Smooth muscle cell (in vitro differentiated cells): ENCODE data around the gene GJB2. TPM values are rescaled to one million over a fixed set of nuclear protein-coding genes. Genes with fewer than 3 reads are reported as not detected.
A peak's percentile ranks its signal among the peaks of the same experiment; 100 is the strongest.

Experiments
- DNase-seq: peaks from one replicate; lab custom pipeline; 2025; ENCODE audit not compliant: unreplicated experiment; lab: John Stamatoyannopoulos, UW
- H2AFZ ChIP-seq: fragments of 200-600 bp; sonication (generic); 2 replicates; pipeline ENCODE4 v1.6.0; 2016; ENCODE audit warnings: antibody characterized with exemption, low read depth, mild to moderate bottlenecking
- H3F3A ChIP-seq: fragments of 200-600 bp; sonication (generic); 2 replicates; pipeline ENCODE4 v1.6.0; 2017; ENCODE audit warnings: antibody characterized with exemption, low read depth
- H3K27ac ChIP-seq: fragments of 200-600 bp; sonication (generic); 2 replicates; pipeline ENCODE4 v1.5.1; 2016; ENCODE audit warnings: low read depth, mild to moderate bottlenecking
- H3K27me3 ChIP-seq: fragments of 200-600 bp; sonication (generic); 2 replicates; pipeline ENCODE4 v1.6.1; 2016; ENCODE audit warnings: low read depth, mild to moderate bottlenecking
- H3K36me3 ChIP-seq: fragments of 200-600 bp; sonication (generic); 2 replicates; pipeline ENCODE4 v1.5.1; 2016; ENCODE audit warnings: low read depth
- H3K4me1 ChIP-seq: fragments of 200-600 bp; sonication (generic); 2 replicates; pipeline ENCODE4 v1.5.1; 2016; ENCODE audit warnings: low read depth
- H3K4me2 ChIP-seq: fragments of 200-600 bp; sonication (generic); 2 replicates; pipeline ENCODE4 v1.6.0; 2016; ENCODE audit warnings: mild to moderate bottlenecking
- H3K4me3 ChIP-seq: fragments of 200-600 bp; sonication (generic); 2 replicates; pipeline ENCODE4 v1.5.1; 2016; ENCODE audit warnings: mild to moderate bottlenecking
- H3K79me2 ChIP-seq: fragments of 200-600 bp; sonication (generic); 2 replicates; pipeline ENCODE4 v1.6.0; 2016; ENCODE audit warnings: low read depth, mild to moderate bottlenecking
- H3K9ac ChIP-seq: fragments of 200-600 bp; sonication (generic); 2 replicates; pipeline ENCODE4 v1.6.0; 2016; ENCODE audit warnings: low read depth
- H3K9me3 ChIP-seq: fragments of 200-600 bp; sonication (generic); replicated peaks from 2 replicates; pipeline ENCODE4 v1.5.1; 2016; ENCODE audit warnings: low read depth
- H4K20me1 ChIP-seq: fragments of 200-600 bp; sonication (generic); 2 replicates; pipeline ENCODE4 v1.6.0; 2016; ENCODE audit warnings: low read depth
- WGBS: methylation state at CpG from one replicate; pipeline ENCODE4 v1.1.7; 2016; ENCODE audit warnings: low lambda C conversion rate; 5-methylcytosine and 5-hydroxymethylcytosine counted together
- polyA plus RNA-seq: library from polyadenylated mRNA; unstranded; fragments of >200 nt; fragmentation: Nextera tagmentation; extraction: Ambion mirVana; gene quantifications from 2 replicates; pipeline ENCODE4 v1.2.1, GENCODE V29; 2016
- total RNA-seq: library from RNA; depleted of rRNA; stranded (reverse); fragments of >200 nt; gene quantifications from 2 replicates; pipeline ENCODE4 v1.2.3, GENCODE V29; 2014
- TF ChIP-seq, protein P1 (sequence below): fragments of 200-600 bp; sonication (generic); IDR thresholded peaks from 2 replicates; pipeline ENCODE4 v1.5.1; 2017; ENCODE audit warnings: borderline replicate concordance, mild to moderate bottlenecking, antibody characterized with exemption; ENCODE audit not compliant: insufficient read depth, poor library complexity, severe bottlenecking

Gene GJB2
- total and polyA plus RNA-seq, 2 experiments from 2014 or later, result 42.9 to 115 TPM

DNA sequence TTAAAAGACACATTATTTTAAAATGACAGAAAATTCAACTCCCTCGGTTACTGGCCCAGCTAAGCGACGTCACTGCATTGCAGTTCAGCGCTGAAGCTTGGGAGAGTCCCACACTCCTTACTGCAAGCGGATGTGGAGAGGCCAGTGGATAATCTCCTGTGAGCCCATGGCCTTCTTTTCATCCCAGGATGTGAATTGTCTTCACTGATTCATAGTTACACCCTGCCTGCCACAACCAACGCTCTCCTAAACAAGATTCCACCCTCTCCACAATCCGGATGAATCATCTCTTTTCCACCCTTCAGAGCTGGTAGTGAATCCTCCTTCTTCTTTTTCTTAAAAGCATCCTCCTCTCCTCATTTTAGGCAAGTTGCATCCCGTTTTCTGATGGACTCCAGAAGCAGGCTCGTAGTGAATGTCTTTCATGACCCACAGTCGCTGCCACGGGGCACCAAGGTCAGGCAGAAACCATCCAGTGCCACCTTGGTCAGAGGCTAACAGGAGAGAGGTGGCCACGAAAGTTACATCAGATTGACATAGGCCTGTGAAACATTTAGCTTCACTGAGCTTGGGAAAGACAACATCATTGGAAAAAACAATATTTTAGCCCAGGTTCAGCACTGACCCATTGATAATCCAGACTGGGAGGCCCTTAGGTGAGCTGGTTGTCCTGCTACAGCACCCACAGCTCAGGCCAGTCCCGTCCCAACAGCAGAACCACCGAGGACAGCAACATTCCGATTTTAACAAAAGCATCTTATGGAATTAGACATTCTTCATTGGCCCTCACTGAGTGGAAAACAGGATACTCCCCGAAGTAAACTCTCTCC lies 2.0 kb downstream of the GJB2 start:
- Histone ChIP-seq H3K4me2 (peak overlapping the region; percentile 98), H3K9me3 (no peaks in the 10 kb centered on the region), H3K4me3 (no peak overlapping the region), H3K9ac (peak overlapping the region; percentile 48), H3K36me3 (no peaks in the 10 kb centered on the region), H3K27me3 (peaks cover 27% of the 10 kb centered on the region), H3K79me2 (no peaks in the 10 kb centered on the region), H3K27ac (peak overlapping the region; percentile 86), H3F3A (peaks cover 6% of the 10 kb centered on the region), H4K20me1 (no peaks in the 10 kb centered on the region), H2AFZ (peak overlapping the region; percentile 44), H3K4me1 (peaks cover 25% of the 10 kb centered on the region)
- no peak for DNase-seq
- WGBS, result 56% methylated on average over 16 of the region's 16 CpGs
- TF ChIP-seq, protein P1, sequence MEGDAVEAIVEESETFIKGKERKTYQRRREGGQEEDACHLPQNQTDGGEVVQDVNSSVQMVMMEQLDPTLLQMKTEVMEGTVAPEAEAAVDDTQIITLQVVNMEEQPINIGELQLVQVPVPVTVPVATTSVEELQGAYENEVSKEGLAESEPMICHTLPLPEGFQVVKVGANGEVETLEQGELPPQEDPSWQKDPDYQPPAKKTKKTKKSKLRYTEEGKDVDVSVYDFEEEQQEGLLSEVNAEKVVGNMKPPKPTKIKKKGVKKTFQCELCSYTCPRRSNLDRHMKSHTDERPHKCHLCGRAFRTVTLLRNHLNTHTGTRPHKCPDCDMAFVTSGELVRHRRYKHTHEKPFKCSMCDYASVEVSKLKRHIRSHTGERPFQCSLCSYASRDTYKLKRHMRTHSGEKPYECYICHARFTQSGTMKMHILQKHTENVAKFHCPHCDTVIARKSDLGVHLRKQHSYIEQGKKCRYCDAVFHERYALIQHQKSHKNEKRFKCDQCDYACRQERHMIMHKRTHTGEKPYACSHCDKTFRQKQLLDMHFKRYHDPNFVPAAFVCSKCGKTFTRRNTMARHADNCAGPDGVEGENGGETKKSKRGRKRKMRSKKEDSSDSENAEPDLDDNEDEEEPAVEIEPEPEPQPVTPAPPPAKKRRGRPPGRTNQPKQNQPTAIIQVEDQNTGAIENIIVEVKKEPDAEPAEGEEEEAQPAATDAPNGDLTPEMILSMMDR, result no peak

DNA sequence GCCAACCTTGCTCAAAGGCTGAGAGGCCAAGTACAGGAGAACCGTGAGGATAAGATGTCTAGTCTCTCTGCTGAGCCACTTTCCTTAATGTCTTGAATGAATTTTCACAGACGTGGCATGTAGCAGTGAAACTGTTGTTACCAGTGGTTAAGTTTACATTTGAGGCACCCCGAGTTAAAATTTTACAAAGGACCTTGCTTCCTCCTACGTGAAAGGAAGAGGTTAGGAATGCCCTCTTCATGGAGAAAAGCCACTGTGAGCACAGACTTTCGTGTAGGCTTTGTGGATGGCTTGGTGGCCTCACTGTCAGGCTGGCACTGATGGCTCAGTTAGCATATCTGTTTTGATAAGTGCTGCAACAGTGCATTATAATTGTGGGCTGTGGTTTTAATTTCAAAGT lies 2.7 kb downstream of the GJB2 start:
- H3K9ac ChIP-seq, result peak overlapping the region; percentile 48
- DNase-seq, result no peak
- TF ChIP-seq, protein P1, result no peak
- peaks cover 21% of the 10 kb centered on the region for H3K27me3 ChIP-seq
- peaks cover 25% of the 10 kb centered on the region for H3K4me1 ChIP-seq
- H3K4me3 ChIP-seq, result no peak overlapping the region
- H3K79me2 ChIP-seq, result no peaks in the 10 kb centered on the region
- no peaks in the 10 kb centered on the region for H3K9me3 ChIP-seq
- peaks cover 6% of the 10 kb centered on the region for H3F3A ChIP-seq
- peak overlapping the region; percentile 44 for H2AFZ ChIP-seq
- peak overlapping the region; percentile 64 for H3K4me2 ChIP-seq
- H3K36me3 ChIP-seq, result no peaks in the 10 kb centered on the region
- H3K27ac ChIP-seq, result peak overlapping the region; percentile 86
- WGBS, result 40% methylated on average over 5 of the region's 5 CpGs
- H4K20me1 ChIP-seq, result no peaks in the 10 kb centered on the region

DNA sequence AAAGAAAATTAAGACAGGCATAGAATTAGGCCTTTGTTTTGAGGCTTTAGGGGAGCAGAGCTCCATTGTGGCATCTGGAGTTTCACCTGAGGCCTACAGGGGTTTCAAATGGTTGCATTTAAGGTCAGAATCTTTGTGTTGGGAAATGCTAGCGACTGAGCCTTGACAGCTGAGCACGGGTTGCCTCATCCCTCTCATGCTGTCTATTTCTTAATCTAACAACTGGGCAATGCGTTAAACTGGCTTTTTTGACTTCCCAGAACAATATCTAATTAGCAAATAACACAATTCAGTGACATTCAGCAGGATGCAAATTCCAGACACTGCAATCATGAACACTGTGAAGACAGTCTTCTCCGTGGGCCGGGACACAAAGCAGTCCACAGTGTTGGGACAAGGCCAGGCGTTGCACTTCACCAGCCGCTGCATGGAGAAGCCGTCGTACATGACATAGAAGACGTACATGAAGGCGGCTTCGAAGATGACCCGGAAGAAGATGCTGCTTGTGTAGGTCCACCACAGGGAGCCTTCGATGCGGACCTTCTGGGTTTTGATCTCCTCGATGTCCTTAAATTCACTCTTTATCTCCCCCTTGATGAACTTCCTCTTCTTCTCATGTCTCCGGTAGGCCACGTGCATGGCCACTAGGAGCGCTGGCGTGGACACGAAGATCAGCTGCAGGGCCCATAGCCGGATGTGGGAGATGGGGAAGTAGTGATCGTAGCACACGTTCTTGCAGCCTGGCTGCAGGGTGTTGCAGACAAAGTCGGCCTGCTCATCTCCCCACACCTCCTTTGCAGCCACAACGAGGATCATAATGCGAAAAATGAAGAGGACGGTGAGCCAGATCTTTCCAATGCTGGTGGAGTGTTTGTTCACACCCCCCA lies 3.8 kb downstream of the GJB2 start:
- H3F3A ChIP-seq, result peaks cover 6% of the 10 kb centered on the region
- H3K4me1 ChIP-seq, result peaks cover 21% of the 10 kb centered on the region
- H3K4me3 ChIP-seq, result no peak overlapping the region
- H4K20me1 ChIP-seq, result no peaks in the 10 kb centered on the region
- H2AFZ ChIP-seq, result no peak overlapping the region
- no peaks in the 10 kb centered on the region for H3K9me3 ChIP-seq
- no peaks in the 10 kb centered on the region for H3K79me2 ChIP-seq
- TF ChIP-seq, protein P1, result no peak
- peaks cover 10% of the 10 kb centered on the region for H3K27me3 ChIP-seq
- DNase-seq, result no peak
- no peaks in the 10 kb centered on the region for H3K36me3 ChIP-seq
- no peak overlapping the region for H3K4me2 ChIP-seq
- no peak overlapping the region for H3K9ac ChIP-seq
- 84% methylated on average over 28 of the region's 28 CpGs for WGBS
- peak overlapping the region; percentile 86 for H3K27ac ChIP-seq
